ENCODE data around the gene OXCT2.

The OXCT2 gene

DNA sequence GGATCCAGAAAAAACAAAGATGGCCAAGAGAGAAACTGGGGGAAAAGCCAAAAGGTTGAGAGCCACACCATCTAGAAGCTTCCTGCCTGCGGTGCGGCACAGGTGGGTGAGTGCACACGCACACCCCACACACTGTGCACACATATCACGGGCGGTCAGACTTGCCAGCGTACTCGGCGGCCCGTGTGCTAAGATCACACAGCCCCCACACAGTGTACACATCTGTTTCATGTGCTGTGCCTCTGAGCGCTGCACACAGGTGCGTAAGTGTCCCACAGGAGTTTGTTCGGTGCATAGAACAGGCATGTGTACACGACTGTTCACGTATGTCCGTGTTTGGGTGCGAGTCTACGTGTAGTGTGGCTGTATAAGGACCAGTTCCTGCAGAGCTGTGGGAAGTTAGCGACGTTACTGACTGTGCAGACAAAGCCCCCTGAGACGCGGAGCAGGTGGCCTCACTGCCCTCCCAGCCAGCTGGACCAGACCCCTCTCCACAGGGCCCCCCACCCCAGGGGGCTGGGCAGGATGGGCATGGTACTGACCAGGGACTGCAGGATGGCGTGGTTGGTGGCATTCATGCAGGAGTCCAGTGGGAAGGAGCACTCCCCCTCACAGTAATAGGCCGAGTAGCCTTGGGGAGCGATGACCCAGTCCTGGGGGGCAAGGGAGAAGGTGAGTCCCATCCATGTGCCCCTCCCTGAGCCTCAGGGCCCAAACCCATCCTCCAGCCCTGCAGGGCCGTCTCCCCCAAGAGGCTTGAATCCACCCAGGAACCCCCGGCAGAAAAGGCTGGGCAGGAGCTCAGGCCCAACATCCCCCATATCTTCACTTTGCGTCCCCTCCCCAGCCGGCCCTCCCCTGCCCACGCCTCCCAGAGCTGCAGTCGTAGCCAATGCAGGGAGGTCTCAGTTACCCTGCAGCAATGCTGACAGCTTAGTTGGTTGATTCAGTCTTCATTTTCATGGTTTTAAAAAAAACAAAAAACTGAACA is 8.3 kb downstream of the OXCT2 start:
- no peak for DNase-seq (ENCODE audit: low read depth, low spot score)

DNA sequence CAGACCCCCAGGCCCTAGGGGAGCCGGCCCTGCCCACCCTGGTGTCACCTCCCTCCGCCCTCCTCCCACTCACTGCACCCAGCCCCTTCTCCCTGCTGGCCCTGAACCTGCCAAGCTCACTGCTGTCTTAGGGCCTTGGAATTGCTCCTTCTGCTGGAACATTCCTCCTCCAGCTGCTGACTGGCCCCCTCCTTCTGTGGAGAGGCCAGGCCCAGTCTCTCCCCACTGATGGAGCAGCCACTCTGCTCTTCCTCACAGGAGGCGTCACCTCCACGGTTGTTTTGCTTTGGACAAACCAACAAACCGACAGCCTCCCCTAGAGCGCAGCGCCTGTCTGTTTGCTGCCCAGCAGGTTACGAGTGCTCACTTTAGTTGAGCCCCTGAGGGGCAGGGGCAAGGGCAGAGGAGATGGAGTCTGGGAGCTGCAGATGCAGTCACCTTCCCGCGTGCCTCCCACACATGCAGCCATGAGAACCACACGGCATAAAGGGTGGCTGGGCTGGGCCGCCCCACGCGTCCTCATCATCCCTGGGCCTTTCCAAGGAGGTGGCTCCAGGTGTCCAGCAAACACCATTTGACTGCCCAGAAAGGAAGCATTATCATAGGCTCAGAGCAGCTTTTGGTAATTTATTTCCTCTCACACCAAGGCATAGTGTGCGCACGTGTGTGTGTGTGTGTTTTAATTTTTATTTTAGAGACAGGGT is 9.4 kb downstream of the OXCT2 start:
- DNase-seq (ENCODE audit: low read depth, low spot score): no peak

GRCh38 chr1:39761016-39761415 is 10.1 kb downstream of the OXCT2 start:
- DNase-seq (ENCODE audit: low read depth, low spot score): no peak

- no peak for DNase-seq (ENCODE audit: low read depth, low spot score)
Measured at GRCh38 chr1:39760074-39761008, 10.8 kb downstream of the OXCT2 start.

DNA sequence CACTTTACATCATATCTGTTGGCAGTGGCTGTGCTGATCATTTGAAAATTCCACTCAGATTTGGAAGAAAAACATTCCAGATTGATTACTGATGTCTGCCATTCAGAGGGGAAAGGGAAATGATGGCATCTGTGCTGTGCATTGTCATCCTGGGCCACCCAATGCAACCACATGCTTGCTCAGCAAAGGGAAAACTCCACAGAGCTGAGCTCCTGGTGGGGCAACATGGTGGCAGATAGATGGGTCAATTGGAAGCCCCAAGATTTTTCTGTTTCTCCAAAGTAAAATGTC is 11.8 kb downstream of the OXCT2 start:
- DNase-seq (ENCODE audit: low read depth, low spot score): no peak

GRCh38 chr1:39758556-39759435 is 12.4 kb downstream of the OXCT2 start:
- no peak for DNase-seq (ENCODE audit: low read depth, low spot score)

DNA sequence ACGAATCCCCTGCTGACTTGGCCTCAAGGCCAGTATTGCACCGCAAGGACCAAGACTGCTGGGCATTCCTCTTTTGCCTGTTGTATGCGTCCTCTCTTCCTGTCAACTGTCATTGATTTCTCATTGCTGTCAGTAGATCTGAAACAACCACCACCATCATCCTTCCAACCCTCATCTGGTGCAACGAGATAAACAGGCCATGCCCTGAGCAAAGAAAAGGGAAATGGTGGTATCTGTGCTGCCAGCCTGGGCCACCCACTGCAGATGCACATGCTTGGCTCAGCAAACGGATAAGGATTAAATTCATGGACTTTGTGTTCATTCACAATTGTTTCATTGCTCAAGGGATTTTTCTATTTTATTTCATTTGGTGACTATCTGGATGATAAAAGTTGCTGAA is 13.6 kb downstream of the OXCT2 start:
- DNase-seq (ENCODE audit: low read depth, low spot score): no peak

DNA sequence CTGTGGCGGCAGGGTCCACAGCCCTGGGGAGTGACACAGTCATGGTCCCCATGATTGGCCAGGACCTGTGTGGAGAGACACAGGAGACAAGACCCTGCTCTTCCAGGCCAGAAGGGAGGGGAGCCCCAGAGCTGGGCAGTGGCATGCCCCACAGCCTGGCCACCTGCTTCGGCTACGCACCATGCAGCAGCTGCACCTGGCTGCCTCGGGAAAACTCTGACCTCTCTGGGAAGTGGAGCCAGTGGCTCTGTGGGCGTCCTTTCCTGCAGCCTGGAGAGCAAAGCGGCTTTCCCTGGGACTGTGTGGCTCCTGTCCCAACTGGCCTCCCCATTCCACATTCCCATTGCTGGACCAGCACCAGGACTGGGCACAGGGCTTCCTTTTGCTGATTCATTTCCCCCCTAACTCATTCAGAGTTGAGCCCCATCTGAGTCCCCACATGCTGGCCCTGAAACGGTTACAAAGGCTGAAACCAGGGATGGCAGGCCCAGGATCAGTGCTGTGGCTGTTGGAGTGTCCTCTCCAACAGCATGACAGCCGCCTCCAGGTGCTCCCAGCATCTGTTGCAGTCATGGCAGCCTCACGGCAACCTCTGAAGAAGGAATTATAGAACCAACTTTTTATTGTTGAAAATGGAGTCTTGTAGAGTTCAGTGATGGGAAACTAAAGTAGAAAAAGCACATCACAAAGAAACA is 15.0 kb downstream of the OXCT2 start:
- no peak for DNase-seq (ENCODE audit: low read depth, low spot score)

DNA sequence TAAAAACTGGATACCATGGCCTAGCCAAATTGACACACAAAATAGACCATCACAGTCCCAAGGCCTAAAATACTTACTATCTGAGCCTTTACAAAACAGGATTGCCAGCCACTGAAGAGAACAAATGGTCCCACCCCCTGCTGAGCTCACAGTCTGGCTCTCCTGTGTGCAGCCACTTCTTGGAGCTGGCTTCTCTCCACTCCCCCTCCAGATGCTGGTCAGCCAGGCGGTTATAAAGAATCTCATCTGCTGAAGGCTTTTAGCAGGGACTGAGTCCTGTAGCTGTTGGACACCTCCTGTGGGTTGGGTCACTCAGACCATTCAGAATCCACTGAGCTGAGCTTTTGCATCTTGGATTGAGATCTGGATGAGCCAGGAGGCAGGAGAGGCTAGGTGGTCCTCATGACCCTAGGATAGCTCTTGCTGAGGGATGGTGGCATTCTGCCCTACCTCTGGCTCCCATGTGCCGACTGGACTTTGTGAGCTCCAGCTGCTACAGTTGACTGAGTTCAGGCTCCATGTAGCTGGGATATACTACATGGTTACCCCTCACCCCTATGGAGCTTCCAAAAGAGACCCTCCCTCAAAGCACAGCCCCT is 16.1 kb downstream of the OXCT2 start:
- no peak for DNase-seq (ENCODE audit: low read depth, low spot score)

GRCh38 chr1:39754026-39754570 is 17.1 kb downstream of the OXCT2 start:
- DNase-seq (ENCODE audit: low read depth, low spot score): no peak

GRCh38 chr1:39753132-39754025 is 17.8 kb downstream of the OXCT2 start:
- DNase-seq (ENCODE audit: low read depth, low spot score): no peak

DNA sequence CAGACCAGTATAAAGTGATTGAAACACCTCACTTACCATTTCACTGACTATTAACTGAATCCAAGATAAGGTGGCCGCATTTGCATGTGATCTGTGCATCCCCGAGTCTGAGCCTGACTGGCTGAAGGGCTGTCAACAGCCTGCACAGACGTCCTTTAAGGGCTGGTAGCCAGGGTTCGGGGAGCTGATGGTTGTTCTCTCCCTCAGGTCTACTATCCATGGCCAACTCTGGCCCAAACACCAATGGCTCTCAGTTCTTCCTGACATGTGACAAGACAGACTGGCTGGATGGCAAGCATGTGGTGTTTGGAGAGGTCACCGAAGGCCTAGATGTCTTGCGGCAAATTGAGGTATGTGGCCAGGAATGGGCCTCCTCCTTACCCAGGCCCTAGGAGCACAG is 18.4 kb downstream of the OXCT2 start:
- DNase-seq (ENCODE audit: low read depth, low spot score): no peak

- DNase-seq (ENCODE audit: low read depth, low spot score): no peak
Measured at GRCh38 chr1:39751595-39751994, 19.6 kb downstream of the OXCT2 start.

GRCh38 chr1:39745016-39745670 is 26.0 kb downstream of the OXCT2 start:
- no peak for DNase-seq (ENCODE audit: low read depth, low spot score)

- DNase-seq (ENCODE audit: low read depth, low spot score): peak; percentile 97
Measured at GRCh38 chr1:39738622-39739366, 32.4 kb downstream of the OXCT2 start, which contains the start of gene PPIE. PPIE (plus strand) TSS chr1:39738882; CDS start chr1:39738901, 19 bp downstream.

DNA sequence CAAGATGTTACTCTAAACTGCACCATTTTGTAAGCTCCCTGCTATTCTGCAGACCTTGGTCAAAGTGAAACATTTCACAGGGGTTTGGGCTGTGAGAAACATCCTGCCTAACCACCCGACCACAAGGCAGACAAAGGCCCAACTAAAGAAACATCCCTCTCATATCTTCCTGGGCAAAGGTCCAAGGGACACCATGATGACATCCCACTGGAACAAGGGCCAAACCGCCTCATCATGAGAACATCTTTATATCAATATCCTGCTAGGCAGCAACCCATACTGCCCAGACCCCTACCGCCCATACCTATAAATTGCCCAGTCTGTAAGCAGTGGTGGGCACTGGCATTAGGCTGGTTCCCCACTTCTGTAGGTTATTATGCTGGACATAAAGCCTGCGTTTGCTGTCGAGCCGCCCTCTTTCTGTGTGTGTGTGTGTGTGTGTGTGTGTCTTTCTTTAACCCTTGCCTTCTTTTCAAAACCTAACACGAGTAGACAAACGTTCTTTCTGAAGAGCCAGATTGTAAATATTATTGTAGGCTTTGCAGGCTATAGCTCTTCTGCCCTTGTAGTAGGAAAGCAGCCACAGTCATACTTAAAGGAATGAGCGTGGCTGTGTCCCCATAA is 33.5 kb downstream of the OXCT2 start:
- no peak for DNase-seq (ENCODE audit: low read depth, low spot score)

DNA sequence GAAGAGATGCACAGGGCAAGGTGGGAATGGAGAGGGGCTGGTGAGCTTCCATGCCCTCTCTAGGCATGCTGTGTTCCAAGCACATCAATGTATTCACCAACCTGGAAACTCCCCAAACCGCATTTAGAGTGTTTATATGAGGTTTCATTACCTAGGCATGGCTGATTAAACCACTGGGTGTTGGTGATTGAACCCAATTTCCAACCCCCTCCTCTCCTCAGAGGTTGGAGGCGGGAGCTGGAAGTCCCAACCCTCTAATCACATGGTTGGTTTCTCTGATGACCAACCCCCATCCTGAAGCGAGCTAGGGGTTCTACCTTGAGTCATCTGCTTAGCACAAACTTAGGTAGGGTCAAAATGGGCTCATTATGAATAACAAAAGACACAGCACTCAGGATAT is 35.4 kb downstream of the OXCT2 start:
- no peak for DNase-seq (ENCODE audit: low read depth, low spot score)
